Hepatocyte (in vitro differentiated cells): ENCODE data around the gene HLTF. TPM values are rescaled to one million over a fixed set of nuclear protein-coding genes. Genes with fewer than 3 reads are reported as not detected.

Source experiments
- DNase-seq: peaks from one replicate; pipeline ENCODE4 v3.0.0-alpha.2; 2016; ENCODE audit warnings: low spot score
- H2AFZ ChIP-seq: fragments of 200-600 bp; sonication (generic); 2 replicates; pipeline ENCODE4 v1.6.0; 2016; ENCODE audit warnings: antibody characterized with exemption, mild to moderate bottlenecking
- H3K27ac ChIP-seq: fragments of 200-600 bp; sonication (generic); 2 replicates; pipeline ENCODE4 v1.5.1; 2016; ENCODE audit warnings: mild to moderate bottlenecking
- H3K27me3 ChIP-seq: fragments of 200-600 bp; sonication (generic); 2 replicates; pipeline ENCODE4 v1.6.1; 2016
- H3K36me3 ChIP-seq: fragments of 200-600 bp; sonication (generic); replicated peaks from 2 replicates; pipeline ENCODE4 v1.5.1; 2016; ENCODE audit warnings: low read depth; ENCODE audit not compliant: insufficient read depth
- H3K4me1 ChIP-seq: fragments of 200-600 bp; sonication (generic); 2 replicates; pipeline ENCODE4 v1.5.1; 2016; ENCODE audit warnings: mild to moderate bottlenecking, moderate library complexity; ENCODE audit not compliant: insufficient read depth
- H3K4me2 ChIP-seq: fragments of 200-600 bp; sonication (generic); 2 replicates; pipeline ENCODE4 v1.6.0; 2016
- H3K4me3 ChIP-seq: fragments of 200-600 bp; sonication (generic); 2 replicates; pipeline ENCODE4 v1.5.1; 2016; ENCODE audit warnings: mild to moderate bottlenecking
- H3K79me2 ChIP-seq: fragments of 200-600 bp; sonication (generic); 2 replicates; pipeline ENCODE4 v1.6.0; 2017; ENCODE audit warnings: mild to moderate bottlenecking
- H3K9me2 ChIP-seq: fragments of 200-600 bp; sonication (generic); replicated peaks from 2 replicates; pipeline ENCODE4 v1.6.0; 2017; ENCODE audit warnings: mild to moderate bottlenecking; ENCODE audit not compliant: insufficient read depth
- H3K9me3 ChIP-seq: fragments of 200-600 bp; sonication (generic); 2 replicates; pipeline ENCODE4 v1.5.1; 2016; ENCODE audit warnings: low read depth, mild to moderate bottlenecking
- H4K20me1 ChIP-seq: fragments of 200-600 bp; sonication (generic); 2 replicates; pipeline ENCODE4 v1.6.0; 2016; ENCODE audit warnings: mild to moderate bottlenecking; ENCODE audit not compliant: insufficient read depth, poor library complexity, severe bottlenecking
- CTCF ChIP-seq: fragments of 200-600 bp; sonication (generic); IDR thresholded peaks from 2 replicates; pipeline ENCODE4 v1.5.1; 2016; ENCODE audit warnings: antibody characterized with exemption, mild to moderate bottlenecking; ENCODE audit not compliant: poor library complexity
- EZH2 ChIP-seq: fragments of 200-600 bp; sonication (generic); IDR thresholded peaks from 2 replicates; pipeline ENCODE4 v1.6.1; 2016; ENCODE audit warnings: antibody characterized with exemption, mild to moderate bottlenecking, borderline replicate concordance
- EZH2phosphoT487 ChIP-seq: fragments of 200-600 bp; sonication (generic); IDR thresholded peaks from one replicate; pipeline ENCODE4 v1.6.1; 2018; ENCODE audit warnings: antibody characterized with exemption, mild to moderate bottlenecking, low read depth, moderate library complexity; ENCODE audit not compliant: unreplicated experiment, severe bottlenecking
- WGBS: methylation state at CpG from one replicate; pipeline ENCODE4 v1.1.6; 2016; ENCODE audit warnings: low lambda C conversion rate; ENCODE audit errors: missing lambda C conversion rate; 5-methylcytosine and 5-hydroxymethylcytosine counted together
- polyA plus RNA-seq: library from polyadenylated mRNA; unstranded; fragments of >200 nt; fragmentation: Nextera tagmentation; extraction: Ambion mirVana; gene quantifications from 2 replicates; pipeline ENCODE4 v1.2.1, GENCODE V29; 2016
- total RNA-seq: library from RNA; depleted of rRNA; stranded (reverse); fragments of >200 nt; gene quantifications from 2 replicates; pipeline ENCODE4 v1.2.3, GENCODE V29; 2014

HLTF gene
- total and polyA plus RNA-seq, 2 experiments from 2014 or later: 15.9 to 29.4 TPM

- Histone ChIP-seq H3K4me3 (no peak overlapping the region), H4K20me1 (no peaks in the 10 kb centered on the region), H3K79me2 (no peaks in the 10 kb centered on the region), H3K36me3 (no peaks in the 10 kb centered on the region), H3K4me2 (no peak overlapping the region), H3K27me3 (no peaks in the 10 kb centered on the region), H2AFZ (no peak overlapping the region), H3K27ac (no peak overlapping the region), H3K9me3 (no peaks in the 10 kb centered on the region), H3K4me1 (no peaks in the 10 kb centered on the region), H3K9me2 (no peaks in the 10 kb centered on the region)
- TF ChIP-seq EZH2phosphoT487 (no peak), CTCF (no peak), EZH2 (no peak)
- 86% methylated on average over 5 of the region's 5 CpGs for WGBS
- no peak for DNase-seq
Measured at GRCh38 chr3:149044339-149045083, 41.8 kb downstream of the HLTF start.

- Histone ChIP-seq H3K4me3 (no peak overlapping the region), H3K9me2 (no peaks in the 10 kb centered on the region), H4K20me1 (no peaks in the 10 kb centered on the region), H3K27me3 (no peaks in the 10 kb centered on the region), H3K79me2 (no peaks in the 10 kb centered on the region), H2AFZ (no peak overlapping the region), H3K36me3 (no peaks in the 10 kb centered on the region), H3K4me1 (no peaks in the 10 kb centered on the region), H3K27ac (peak overlapping the region; percentile 52), H3K9me3 (no peaks in the 10 kb centered on the region), H3K4me2 (peak overlapping the region; percentile 6)
- DNase-seq: no peak
- TF ChIP-seq CTCF (no peak), EZH2phosphoT487 (no peak), EZH2 (no peak)
- WGBS: 57% methylated on average over 1 of the region's 1 CpG
Measured at GRCh38 chr3:149042789-149043386, 43.4 kb downstream of the HLTF start.

- TF ChIP-seq EZH2: no peak
- no peak for TF ChIP-seq CTCF
- no peak for TF ChIP-seq EZH2phosphoT487
- Histone ChIP-seq H3K4me1 (no peaks in the 10 kb centered on the region), H3K27me3 (no peaks in the 10 kb centered on the region), H3K9me3 (no peaks in the 10 kb centered on the region), H3K4me3 (no peak overlapping the region), H4K20me1 (no peaks in the 10 kb centered on the region), H3K36me3 (no peaks in the 10 kb centered on the region), H3K4me2 (no peak overlapping the region), H3K79me2 (no peaks in the 10 kb centered on the region), H2AFZ (no peak overlapping the region), H3K9me2 (no peaks in the 10 kb centered on the region), H3K27ac (no peak overlapping the region)
- 89% methylated on average over 2 of the region's 2 CpGs for WGBS
- no peak for DNase-seq
Measured at GRCh38 chr3:149038322-149038721, 48.0 kb downstream of the HLTF start.
